Osteocyte (in vitro differentiated cells): ENCODE data around the gene FAM47E. TPM values are rescaled to one million over a fixed set of nuclear protein-coding genes. Genes with fewer than 3 reads are reported as not detected.

ENCODE experiments used
- DNase-seq: peaks from one replicate; pipeline ENCODE4 v3.0.0; 2021; ENCODE audit warnings: mixed read lengths; ENCODE audit not compliant: unreplicated experiment; ENCODE audit errors: extremely low spot score
- H3K27ac Mint-ChIP-seq: one replicate; pipeline ENCODE4 v1.8.0; 2021; ENCODE audit warnings: mild to moderate bottlenecking, mixed read lengths; ENCODE audit not compliant: unreplicated experiment
- H3K27me3 Mint-ChIP-seq: one replicate; pipeline ENCODE4 v1.8.0; 2021; ENCODE audit warnings: mixed read lengths; ENCODE audit not compliant: unreplicated experiment
- H3K36me3 Mint-ChIP-seq: one replicate; pipeline ENCODE4 v1.8.0; 2021; ENCODE audit warnings: mixed read lengths; ENCODE audit not compliant: unreplicated experiment
- H3K4me1 Mint-ChIP-seq: one replicate; pipeline ENCODE4 v1.8.0; 2021; ENCODE audit warnings: mixed read lengths; ENCODE audit not compliant: unreplicated experiment
- H3K4me3 Mint-ChIP-seq: one replicate; pipeline ENCODE4 v1.8.0; 2021; ENCODE audit warnings: mild to moderate bottlenecking, moderate library complexity, mixed read lengths; ENCODE audit not compliant: unreplicated experiment
- H3K9me3 Mint-ChIP-seq: one replicate; pipeline ENCODE4 v1.8.0; 2021; ENCODE audit warnings: mixed read lengths; ENCODE audit not compliant: unreplicated experiment
- CTCF ChIP-seq: fragments of 200-600 bp; sonication (generic); IDR thresholded peaks from 2 replicates; pipeline ENCODE4 v1.5.0; 2021; ENCODE audit warnings: antibody characterized with exemption, mild to moderate bottlenecking, moderate library complexity
- total RNA-seq: library from RNA; stranded (reverse); gene quantifications from 2 replicates; pipeline ENCODE4 v1.2.1, GENCODE V29; 2021

FAM47E gene
- total RNA-seq, 1 donor from 2014 or later: 0.70 TPM

GRCh38 chr4:76302826-76303438 is 51.4 kb downstream of the FAM47E start:
- H3K9me3 Mint-ChIP-seq: peaks cover 3% of the 10 kb centered on the region
- no peak for TF ChIP-seq CTCF
- no peak overlapping the region for H3K4me3 Mint-ChIP-seq
- no peak for DNase-seq
- H3K27ac Mint-ChIP-seq: no peak overlapping the region
- no peaks in the 10 kb centered on the region for H3K27me3 Mint-ChIP-seq
- peaks cover 5% of the 10 kb centered on the region for H3K36me3 Mint-ChIP-seq
- peaks cover 26% of the 10 kb centered on the region for H3K4me1 Mint-ChIP-seq

GRCh38 chr4:76305033-76305687 is 53.6 kb downstream of the FAM47E start:
- Mint-ChIP-seq H3K4me3 (peak overlapping the region; percentile 87), H3K36me3 (peaks cover 9% of the 10 kb centered on the region), H3K27ac (peak overlapping the region; percentile 89), H3K9me3 (no peaks in the 10 kb centered on the region), H3K4me1 (peaks cover 29% of the 10 kb centered on the region), H3K27me3 (no peaks in the 10 kb centered on the region)
- no peak for TF ChIP-seq CTCF
- DNase-seq: no peak

DNA sequence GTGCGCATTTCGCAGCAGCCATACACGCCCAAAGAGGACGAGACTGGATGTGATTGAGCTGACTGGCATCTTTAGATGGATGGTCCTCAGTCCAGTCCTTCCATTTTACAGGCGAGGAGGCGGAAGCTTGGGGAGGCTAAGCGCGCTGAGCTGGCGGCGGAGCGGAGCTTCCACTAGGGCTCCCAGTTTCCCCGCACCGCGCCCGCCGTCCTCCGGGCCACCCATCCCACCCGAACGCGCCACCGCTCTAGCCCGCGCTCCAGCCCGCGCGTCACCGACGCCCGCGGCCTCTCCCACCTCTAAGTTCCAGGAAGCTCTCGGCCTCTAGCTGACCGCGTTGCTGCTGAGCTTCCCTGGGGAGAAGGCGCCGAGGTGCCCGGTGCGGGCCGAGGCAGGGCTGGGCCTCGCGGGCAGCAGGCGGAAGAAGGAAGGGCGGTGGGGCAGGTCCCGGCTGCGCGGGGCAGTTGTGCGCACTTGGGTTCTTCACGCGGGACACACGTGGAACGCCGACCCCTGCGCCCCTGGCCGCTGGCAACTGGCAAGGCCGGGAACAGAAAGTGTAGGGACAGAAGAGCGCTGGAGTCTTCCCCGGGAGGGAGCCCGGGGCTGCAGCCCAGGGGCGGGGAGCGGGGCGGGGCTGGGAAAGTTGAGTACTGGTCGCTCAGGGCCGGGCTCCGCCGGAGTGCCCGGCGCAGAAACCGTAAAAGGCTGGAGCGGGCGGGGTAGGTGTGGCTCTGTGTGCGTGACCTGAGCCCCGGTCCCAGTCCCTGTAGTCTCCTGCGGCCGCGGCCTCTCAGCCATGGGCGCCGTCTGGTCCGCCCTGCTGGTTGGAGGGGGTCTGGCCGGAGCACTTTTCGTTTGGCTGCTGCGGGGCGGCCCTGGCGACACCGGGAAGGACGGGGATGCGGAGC is 54.7 kb downstream of the FAM47E start, which contains the start of gene STBD1:
Gene STBD1, plus strand, starts transcription at position 763 of the 911 bp plus-strand sequence. Its CDS starts 37 bp downstream, at position 800.
- peak within 1 kb of the TSS; percentile 89 for H3K27ac Mint-ChIP-seq
- peaks cover 23% of the 10 kb centered on the region for H3K4me1 Mint-ChIP-seq
- peak; percentile 89 for DNase-seq
- peak within 1 kb of the TSS; percentile 87 for H3K4me3 Mint-ChIP-seq
- no peaks in the 10 kb centered on the region for H3K27me3 Mint-ChIP-seq
- peak; percentile 6 for TF ChIP-seq CTCF
- no peaks in the 10 kb centered on the region for H3K9me3 Mint-ChIP-seq
- peaks cover 11% of the 10 kb centered on the region for H3K36me3 Mint-ChIP-seq

DNA sequence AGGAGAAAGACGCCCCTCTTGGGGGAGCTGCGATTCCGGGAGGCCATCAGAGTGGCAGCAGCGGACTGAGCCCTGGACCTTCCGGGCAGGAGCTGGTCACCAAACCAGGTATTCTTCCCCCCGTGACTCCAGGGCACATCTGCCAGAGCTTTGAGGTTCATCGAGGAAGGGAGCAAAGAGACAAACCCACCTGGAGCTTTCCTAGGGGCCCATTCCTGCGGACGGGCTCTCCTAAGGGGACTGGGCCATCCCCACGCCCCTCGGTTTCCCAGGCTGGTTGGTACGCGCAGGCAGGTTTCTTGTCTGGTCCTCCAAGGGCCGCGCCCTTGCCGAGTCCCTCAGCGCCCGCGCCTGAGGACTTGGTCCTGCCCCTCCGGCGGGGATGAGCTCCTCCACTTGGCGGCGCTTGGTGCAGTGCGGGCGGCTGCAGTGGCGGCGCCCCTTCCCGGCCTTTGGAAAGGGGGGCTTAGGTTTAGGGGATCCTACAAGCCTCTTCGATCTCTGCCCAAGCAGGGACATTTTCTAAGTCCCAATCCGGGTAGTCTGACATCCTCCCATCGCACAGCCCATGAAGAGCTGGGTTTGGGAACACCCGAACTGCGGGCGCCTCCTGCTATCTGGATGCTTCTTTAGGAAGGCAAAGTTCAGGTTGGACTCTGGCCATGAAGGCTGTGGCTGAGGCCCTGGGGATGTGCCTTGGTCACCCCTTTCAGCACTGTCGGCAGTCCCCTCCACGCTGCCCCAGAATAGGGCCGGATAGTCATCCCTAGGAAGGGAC is 55.5 kb downstream of the FAM47E start:
- Mint-ChIP-seq H3K27ac (peak overlapping the region; percentile 89), H3K4me3 (peak overlapping the region; percentile 87), H3K4me1 (peaks cover 14% of the 10 kb centered on the region), H3K36me3 (peaks cover 11% of the 10 kb centered on the region), H3K9me3 (no peaks in the 10 kb centered on the region), H3K27me3 (no peaks in the 10 kb centered on the region)
- TF ChIP-seq CTCF: peak; percentile 50
- DNase-seq: no peak
